Neural progenitor cell (in vitro differentiated cells): ENCODE results near the gene TKT. TPM values are rescaled to one million over a fixed set of nuclear protein-coding genes. Genes with fewer than 3 reads are reported as not detected.

Source experiments
- DNase-seq: peaks from one replicate; pipeline ENCODE4 v3.0.0-alpha.2; 2016; ENCODE audit warnings: low spot score
- H2AFZ ChIP-seq: fragments of 200-600 bp; sonication (generic); replicated peaks from 2 replicates; pipeline ENCODE4 v1.6.1; 2016; ENCODE audit warnings: antibody characterized with exemption
- H3F3A ChIP-seq: fragments of 200-600 bp; sonication (generic); 2 replicates; pipeline ENCODE4 v1.6.1; 2016; ENCODE audit warnings: antibody characterized with exemption, low read depth
- H3K27ac ChIP-seq: fragments of 200-600 bp; sonication (generic); 2 replicates; pipeline ENCODE4 v1.5.1; 2016; ENCODE audit warnings: mild to moderate bottlenecking
- H3K27me3 ChIP-seq: fragments of 200-600 bp; sonication (generic); 2 replicates; pipeline ENCODE4 v1.6.1; 2016; ENCODE audit warnings: mild to moderate bottlenecking, moderate library complexity
- H3K36me3 ChIP-seq: fragments of 200-600 bp; sonication (generic); 2 replicates; pipeline ENCODE4 v1.5.1; 2016
- H3K4me1 ChIP-seq: fragments of 200-600 bp; sonication (generic); 2 replicates; pipeline ENCODE4 v1.6.1; 2016; ENCODE audit warnings: mixed run types
- H3K4me2 ChIP-seq: fragments of 200-600 bp; sonication (generic); 2 replicates; pipeline ENCODE4 v1.6.1; 2016
- H3K4me3 ChIP-seq: fragments of 200-600 bp; sonication (generic); 2 replicates; pipeline ENCODE4 v1.5.1; 2016
- H3K79me2 ChIP-seq: fragments of 200-600 bp; sonication (generic); 2 replicates; pipeline ENCODE4 v1.6.1; 2016; ENCODE audit warnings: low read depth
- H3K9ac ChIP-seq: fragments of 200-600 bp; sonication (generic); 2 replicates; pipeline ENCODE4 v1.6.1; 2016
- H3K9me3 ChIP-seq: fragments of 200-600 bp; sonication (generic); 2 replicates; pipeline ENCODE4 v1.5.1; 2016; ENCODE audit warnings: low read depth
- H4K20me1 ChIP-seq: fragments of 200-600 bp; sonication (generic); 2 replicates; pipeline ENCODE4 v1.6.1; 2016; ENCODE audit warnings: low read depth
- H3K27ac Mint-ChIP-seq: 3 replicates; pipeline ENCODE4 v1.8.0; 2021; ENCODE audit warnings: mixed read lengths
- H3K27me3 Mint-ChIP-seq: 2 replicates; pipeline ENCODE4 v1.8.0; 2022; ENCODE audit warnings: low read depth, mild to moderate bottlenecking, inconsistent platforms, moderate library complexity, mixed read lengths; ENCODE audit not compliant: insufficient read depth
- H3K36me3 Mint-ChIP-seq: 3 replicates; pipeline ENCODE4 v1.8.0; 2021; ENCODE audit warnings: mixed read lengths
- H3K4me1 Mint-ChIP-seq: 3 replicates; pipeline ENCODE4 v1.8.0; 2021; ENCODE audit warnings: mixed read lengths
- H3K4me3 Mint-ChIP-seq: 3 replicates; pipeline ENCODE4 v1.8.0; 2021; ENCODE audit warnings: mild to moderate bottlenecking, moderate library complexity, mixed read lengths
- H3K9me3 Mint-ChIP-seq: 3 replicates; pipeline ENCODE4 v1.8.0; 2020; ENCODE audit warnings: mixed read lengths
- CTCF ChIP-seq: fragments of 200-600 bp; sonication (generic); IDR thresholded peaks from 2 replicates; pipeline ENCODE4 v1.5.1; 2017; ENCODE audit warnings: antibody characterized with exemption, mild to moderate bottlenecking
- EZH2 ChIP-seq: fragments of 200-600 bp; sonication (generic); IDR thresholded peaks from 2 replicates; pipeline ENCODE4 v1.6.1; 2017; ENCODE audit warnings: antibody characterized with exemption, mild to moderate bottlenecking, moderate library complexity
- EZH2phosphoT487 ChIP-seq: fragments of 200-600 bp; sonication (generic); IDR thresholded peaks from 2 replicates; pipeline ENCODE4 v1.6.1; 2017; ENCODE audit warnings: antibody characterized with exemption
- total RNA-seq: library from RNA; depleted of rRNA; stranded (reverse); fragments of >200 nt; gene quantifications from 2 replicates; pipeline ENCODE4 v1.2.3, GENCODE V29; 2015; ENCODE audit warnings: low replicate concordance

The TKT gene
- total RNA-seq, 1 donor from 2014 or later, result 292 TPM

GRCh38 chr3:53259427-53260259, 3.8 kb upstream of the TKT start:
- H3K4me3 Mint-ChIP-seq, result peak overlapping the region; percentile 14
- Histone ChIP-seq H2AFZ (peak overlapping the region; percentile 87), H4K20me1 (peaks cover 1% of the 10 kb centered on the region), H3K9me3 (no peaks in the 10 kb centered on the region), H3F3A (peaks cover 41% of the 10 kb centered on the region), H3K27ac (no peak overlapping the region), H3K79me2 (peaks cover 14% of the 10 kb centered on the region), H3K4me1 (peaks cover 22% of the 10 kb centered on the region), H3K27me3 (no peaks in the 10 kb centered on the region), H3K9ac (no peak overlapping the region), H3K4me3 (no peak overlapping the region), H3K36me3 (no peaks in the 10 kb centered on the region), H3K4me2 (peak overlapping the region; percentile 45)
- DNase-seq, result no peak
- H3K36me3 Mint-ChIP-seq, result no peaks in the 10 kb centered on the region
- TF ChIP-seq EZH2phosphoT487 (no peak), EZH2 (no peak), CTCF (no peak)
- H3K27ac Mint-ChIP-seq, result peak overlapping the region; percentile 94
- H3K4me1 Mint-ChIP-seq, result peaks cover 32% of the 10 kb centered on the region
- no peaks in the 10 kb centered on the region for H3K9me3 Mint-ChIP-seq
- H3K27me3 Mint-ChIP-seq, result peaks cover 11% of the 10 kb centered on the region

- peaks cover 10% of the 10 kb centered on the region for H4K20me1 ChIP-seq
- Mint-ChIP-seq H3K4me3 (peak overlapping the region; percentile 65), H3K9me3 (no peaks in the 10 kb centered on the region), H3K27ac (peak overlapping the region; percentile 99), H3K4me1 (peaks cover 36% of the 10 kb centered on the region), H3K27me3 (peaks cover 9% of the 10 kb centered on the region), H3K36me3 (no peaks in the 10 kb centered on the region)
- no peaks in the 10 kb centered on the region for H3K27me3 ChIP-seq
- no peaks in the 10 kb centered on the region for H3K36me3 ChIP-seq
- peak overlapping the region; percentile 45 for H3K4me2 ChIP-seq
- peak overlapping the region; percentile 87 for H2AFZ ChIP-seq
- H3K4me1 ChIP-seq, result peaks cover 28% of the 10 kb centered on the region
- no peaks in the 10 kb centered on the region for H3K9me3 ChIP-seq
- TF ChIP-seq EZH2 (no peak), EZH2phosphoT487 (no peak), CTCF (no peak)
- no peak overlapping the region for H3K4me3 ChIP-seq
- H3K79me2 ChIP-seq, result peaks cover 23% of the 10 kb centered on the region
- H3K27ac ChIP-seq, result no peak overlapping the region
- peaks cover 41% of the 10 kb centered on the region for H3F3A ChIP-seq
- DNase-seq, result peak; percentile 47
- H3K9ac ChIP-seq, result no peak overlapping the region
These were observed 3.0 kb upstream of the TKT start for GRCh38 chr3:53258600-53259426.

- Histone ChIP-seq H3K4me1 (peaks cover 40% of the 10 kb centered on the region), H3K27ac (no peak overlapping the region), H2AFZ (no peak overlapping the region), H3K9ac (no peak overlapping the region), H3F3A (peaks cover 41% of the 10 kb centered on the region), H3K9me3 (no peaks in the 10 kb centered on the region), H3K79me2 (peaks cover 36% of the 10 kb centered on the region), H3K4me3 (no peak overlapping the region), H3K36me3 (no peaks in the 10 kb centered on the region), H4K20me1 (peaks cover 23% of the 10 kb centered on the region), H3K4me2 (no peak overlapping the region), H3K27me3 (no peaks in the 10 kb centered on the region)
- DNase-seq, result no peak
- Mint-ChIP-seq H3K27me3 (peaks cover 9% of the 10 kb centered on the region), H3K36me3 (peaks cover 2% of the 10 kb centered on the region), H3K27ac (no peak overlapping the region), H3K4me1 (peaks cover 44% of the 10 kb centered on the region), H3K9me3 (no peaks in the 10 kb centered on the region), H3K4me3 (no peak overlapping the region)
- no peak for TF ChIP-seq EZH2phosphoT487
- TF ChIP-seq CTCF, result no peak
- TF ChIP-seq EZH2, result no peak
These were observed 1.6 kb upstream of the TKT start for GRCh38 chr3:53257465-53257864.
